K562 (cell line): ENCODE measurements around the gene STAT4. TPM values are rescaled to one million over a fixed set of nuclear protein-coding genes. Genes with fewer than 3 reads are reported as not detected.

Source experiments
- ATAC-seq: fragments of 200-7000 bp; cut with Tn5 transposase; 3 replicates; pipeline ENCODE4 v1.9.1; 2020; ENCODE audit warnings: moderate library complexity
- BruUV-seq: library from RNA; stranded (reverse); fragments of 400-500 nt; replicated peaks from 2 replicates; lab custom pipeline; 2021; lab: Mats Ljungman, UMichigan
- CTCF ChIA-PET: fragments of 300-600 bp; formaldehyde crosslinking; extraction: SDS; loops from one replicate; lab custom pipeline; 2021; ENCODE audit warnings: low intra/inter-chr PET ratio; lab: Yijun Ruan, JAX
- POLR2A ChIA-PET: fragments of 300-600, 350-650 bp; sonication (Branson Sonifier 250); formaldehyde crosslinking; extraction: SDS; loops from one replicate; lab custom pipeline; 2021; ENCODE audit warnings: antibody characterized with exemption, inconsistent platforms; lab: Yijun Ruan, JAX
- DNase-seq, 4 experiments: peaks; one replicate each; pipeline versions ENCODE4 v3.0.0 to v3.0.0-alpha.2; 2011 to 2018; ENCODE audit warnings: low spot score in 3 of 4, mixed read lengths in 3 of 4; ENCODE audit errors: extremely low read depth in 1 of 4
- FAIRE-seq: peaks from 2 replicates; lab custom pipeline; 2011; peaks lifted over from hg19 to GRCh38; lab: Jason Lieb, UNC
- H2AFZ ChIP-seq: 2 replicates; pipeline ENCODE4 v1.6.0; 2011; ENCODE audit warnings: low read depth, low read length, control low read depth, inconsistent platforms
- H3K27ac ChIP-seq: fragments of 200-600 bp; 3 replicates; pipeline ENCODE4 v1.8.0; 2011; ENCODE audit warnings: low read depth, mild to moderate bottlenecking, control low read depth, inconsistent platforms, low read length, moderate library complexity, mixed read lengths; ENCODE audit errors: extremely low read depth
- H3K27me3 ChIP-seq, 2 experiments: fragments of 300-600 bp in 1 of 2; 2 replicates in 1 of 2; 3 replicates in 1 of 2; pipeline versions ENCODE4 v1.6.0 to v1.8.0; 2011; ENCODE audit warnings: inconsistent platforms in 2 of 2, low read length in 2 of 2, mild to moderate bottlenecking in 1 of 2, mixed read lengths in 1 of 2, moderate library complexity in 1 of 2; ENCODE audit not compliant: control insufficient read depth in 2 of 2, insufficient read depth in 2 of 2
- H3K36me3 ChIP-seq: fragments of 300-600 bp; 3 replicates; pipeline ENCODE4 v1.8.0; 2011; ENCODE audit warnings: mild to moderate bottlenecking, low read length, inconsistent platforms; ENCODE audit not compliant: control insufficient read depth, insufficient read depth
- H3K4me1 ChIP-seq, 2 experiments: fragments of 200-600 bp in 1 of 2; replicated peaks in 1 of 2; 2 replicates in 1 of 2; 3 replicates in 1 of 2; pipeline versions ENCODE4 v1.5.1 to v1.8.0; 2011; ENCODE audit warnings: inconsistent platforms in 2 of 2, low read length in 2 of 2, mild to moderate bottlenecking in 1 of 2, mixed read lengths in 1 of 2, moderate library complexity in 1 of 2; ENCODE audit not compliant: control insufficient read depth in 2 of 2, insufficient read depth in 2 of 2
- H3K4me2 ChIP-seq: 2 replicates; pipeline ENCODE4 v1.6.1; 2011; ENCODE audit warnings: low read length, control low read depth, inconsistent platforms, mixed read lengths; ENCODE audit not compliant: insufficient read depth
- H3K4me3 ChIP-seq: fragments of 200-600 bp; sonication (generic), shearing (Covaris generic); 2 replicates; pipeline ENCODE4 v1.5.1; 2016; ENCODE audit warnings: control low read depth, inconsistent platforms
- H3K79me2 ChIP-seq: fragments of 200-600 bp; 3 replicates; pipeline ENCODE4 v1.8.0; 2011; ENCODE audit warnings: low read length, inconsistent platforms; ENCODE audit not compliant: control insufficient read depth, insufficient read depth
- H3K9ac ChIP-seq, 2 experiments: 2 replicates each; pipeline versions ENCODE4 v1.6.0 to v1.6.1; 2011; ENCODE audit warnings: low read depth in 2 of 2, low read length in 2 of 2, control low read depth in 1 of 2, inconsistent platforms in 1 of 2, mild to moderate bottlenecking in 1 of 2, mixed read lengths in 1 of 2; ENCODE audit not compliant: insufficient read depth in 1 of 2
- H3K9me1 ChIP-seq: one replicate; pipeline ENCODE4 v1.6.0; 2011; ENCODE audit warnings: inconsistent platforms, mild to moderate bottlenecking, low read length, moderate library complexity; ENCODE audit not compliant: control insufficient read depth, insufficient read depth
- H3K9me3 ChIP-seq: replicated peaks from 2 replicates; pipeline ENCODE4 v1.5.1; 2011; ENCODE audit warnings: low read depth, low read length, inconsistent platforms; ENCODE audit not compliant: control insufficient read depth, insufficient read depth
- H4K20me1 ChIP-seq: replicated peaks from 2 replicates; pipeline ENCODE4 v1.6.1; 2011; ENCODE audit warnings: low read length, inconsistent platforms, mixed read lengths; ENCODE audit not compliant: control insufficient read depth, insufficient read depth
- FOXJ3 ChIP-seq: sonication (generic); formaldehyde crosslinking; IDR thresholded peaks from 2 replicates; pipeline ENCODE4 v1.4.0; 2020; ENCODE audit warnings: mild to moderate bottlenecking, missing genetic modification reagents
- GABPA ChIP-seq: fragments of 200-800 bp; sonication (Bioruptor generic); conservative IDR thresholded peaks from 2 replicates; pipeline ENCODE4 v1.6.1; 2016; ENCODE audit warnings: low read depth, missing genetic modification characterization, missing compliant biosample characterization
- GTF2A2 ChIP-seq: IDR thresholded peaks from 2 replicates; pipeline ENCODE4 v1.6.1; 2016; ENCODE audit warnings: mild to moderate bottlenecking, missing genetic modification characterization, missing compliant biosample characterization
- HDAC3 ChIP-seq: fragments of 450-650 bp; IDR thresholded peaks from 2 replicates; pipeline ENCODE4 v1.6.1; 2018; ENCODE audit warnings: borderline replicate concordance, mild to moderate bottlenecking, moderate library complexity; ENCODE audit not compliant: partially characterized antibody
- HNRNPLL ChIP-seq: fragments of 200-400 bp; formaldehyde crosslinking; IDR thresholded peaks from 2 replicates; pipeline ENCODE4 v1.6.1; 2017; ENCODE audit warnings: low read length, low read depth, mild to moderate bottlenecking; ENCODE audit not compliant: poor library complexity, severe bottlenecking
- KAT2B ChIP-seq: IDR thresholded peaks from one replicate; pipeline ENCODE4 v1.6.1; 2012; ENCODE audit warnings: low read depth, mild to moderate bottlenecking, control low read depth, inconsistent platforms, low read length, moderate library complexity
- MAZ ChIP-seq, 2 experiments: fragments of 450-650 bp in 1 of 2; sonication (generic) in 1 of 2; formaldehyde crosslinking; IDR thresholded peaks in 1 of 2; conservative IDR thresholded peaks in 1 of 2; 2 replicates each; pipeline versions ENCODE4 v1.4.0 to v1.5.0; 2020; ENCODE audit warnings: mild to moderate bottlenecking in 1 of 2, missing genetic modification reagents in 1 of 2
- NBN ChIP-seq: fragments of 450-650 bp; IDR thresholded peaks from 2 replicates; pipeline ENCODE4 v1.6.1; 2016; ENCODE audit warnings: low read depth, mild to moderate bottlenecking
- POLR3A ChIP-seq: IDR thresholded peaks from 2 replicates; pipeline ENCODE4 v1.6.1; 2011; ENCODE audit warnings: borderline replicate concordance, mild to moderate bottlenecking, moderate library complexity; ENCODE audit not compliant: insufficient read length, insufficient read depth; ENCODE audit errors: extremely low read depth
- PRMT5 ChIP-seq: sonication (generic); formaldehyde crosslinking; IDR thresholded peaks from 2 replicates; pipeline ENCODE4 v1.5.0; 2020; ENCODE audit warnings: missing genetic modification reagents
- ZBTB8A ChIP-seq: fragments of 450-650 bp; IDR thresholded peaks from 2 replicates; pipeline ENCODE4 v1.6.1; 2018; ENCODE audit warnings: mild to moderate bottlenecking, moderate library complexity; ENCODE audit not compliant: partially characterized antibody
- ZNF134 ChIP-seq: fragments of 250-450 bp; sonication (Bioruptor Pico); conservative IDR thresholded peaks from 2 replicates; pipeline ENCODE4 v1.4.0; 2020
- ZNF668 ChIP-seq: fragments of 250-450 bp; sonication (Bioruptor Pico); IDR thresholded peaks from 2 replicates; pipeline ENCODE4 v1.8.0; 2022; ENCODE audit warnings: mild to moderate bottlenecking, inconsistent platforms
- ZNF76 ChIP-seq: fragments of 250-450 bp; sonication (Bioruptor Pico); IDR thresholded peaks from 2 replicates; pipeline ENCODE4 v1.4.0; 2020; ENCODE audit warnings: mild to moderate bottlenecking, moderate library complexity, borderline replicate concordance
- WGBS: fragments of 100-300 bp; shearing (Covaris generic); methylation state at CpG from one replicate; pipeline ENCODE4 v1.1.6; 2016; ENCODE audit warnings: low coverage, mixed read lengths; ENCODE audit not compliant: insufficient coverage; ENCODE audit errors: missing lambda C conversion rate; 5-methylcytosine and 5-hydroxymethylcytosine counted together
- in situ Hi-C: fragments of 300-500 bp; cut with MboI; formaldehyde crosslinking; loops from 4 replicates; pipeline ENCODE4 v1.15.0; 2018; ENCODE audit warnings: inconsistent platforms, mixed read lengths
- intact Hi-C: fragments of 100-400 bp; cut with micrococcal nuclease; formaldehyde crosslinking; loops from 2 replicates; pipeline ENCODE4 v1.14.2; 2022
- polyA plus RNA-seq, 8 experiments: library from polyadenylated mRNA; depleted of rRNA in 4 of 8; stranded (reverse) in 5 of 8; unstranded in 3 of 8; fragments of >200 nt; fragmentation: Nextera tagmentation in 2 of 8; fragmentation: Illumina TruSeq in 1 of 8; extraction: Ambion mirVana in 2 of 8; extraction: Trizol in 1 of 8; gene quantifications; 2 replicates each; pipeline versions ENCODE4 v1.2.1 to v1.2.3, GENCODE V29; 2011 to 2014; ENCODE audit warnings: inconsistent platforms in 1 of 8, missing spikeins in 1 of 8
- total RNA-seq, 7 experiments: library from RNA; depleted of rRNA in 6 of 7; stranded (reverse); fragments of >200 nt in 6 of 7; fragmentation: Illumina TruSeq in 2 of 7; extraction: Trizol in 2 of 7; gene quantifications; 2 replicates each; pipeline versions ENCODE4 v1.2.1 to v1.2.3, GENCODE V29; 2011 to 2021; ENCODE audit warnings: low replicate concordance in 1 of 7
- TF ChIP-seq, protein P1 (sequence below): fragments of 450-650 bp; formaldehyde crosslinking; IDR thresholded peaks from 2 replicates; pipeline ENCODE4 v1.4.0; 2020; ENCODE audit warnings: mild to moderate bottlenecking
- TF ChIP-seq, protein P2 (sequence below): fragments of 250-450 bp; sonication (Bioruptor Pico); IDR thresholded peaks from 2 replicates; pipeline ENCODE4 v1.5.0; 2020; ENCODE audit warnings: mild to moderate bottlenecking, borderline replicate concordance

Gene STAT4
- total and polyA plus RNA-seq, 9 of the 15 experiments (the other 6 are each of a cell fraction or from before 2014, with no cell fraction given) = 0.01 to 0.06 (median 0.03) TPM; not detected in 6

DNA sequence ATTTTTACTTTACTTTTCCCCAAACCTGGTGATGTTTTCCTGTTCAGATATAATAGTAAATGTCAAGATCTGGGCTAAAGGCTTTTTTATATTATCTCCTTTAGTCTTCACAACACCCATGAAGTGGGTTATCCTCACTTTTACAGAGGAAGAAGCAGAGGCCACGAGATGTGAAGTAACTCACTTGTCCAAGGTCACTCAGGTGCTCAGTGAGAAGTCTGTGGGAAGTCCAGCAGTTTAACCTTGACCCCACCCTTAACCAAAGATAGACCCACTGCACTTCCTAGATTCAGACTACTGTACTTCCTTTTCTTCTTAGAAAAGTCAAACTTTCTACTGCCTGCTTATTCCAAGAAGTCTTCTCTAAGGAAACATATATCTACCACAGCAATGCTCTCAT, 80.5 kb downstream of the STAT4 start:
- no peak for FAIRE-seq
- H3K9me3 ChIP-seq = no peaks in the 10 kb centered on the region
- no peak for DNase-seq
- in situ Hi-C loops = no loop called here
- POLR2A ChIA-PET = interaction anchor here (1.2 kb wide), 1 partner anchor 12 kb away, joined by 5 read pairs; no protein-coding TSS in a partner anchor
- no peak overlapping the region for H3K9ac ChIP-seq
- CTCF ChIA-PET = no interaction called here
- no peaks in the 10 kb centered on the region for H3K4me1 ChIP-seq
- no peak for ATAC-seq
- no peaks in the 10 kb centered on the region for H3K9me1 ChIP-seq
- no TSS peak for BruUV-seq
- H2AFZ ChIP-seq = no peak overlapping the region
- TF ChIP-seq ZNF134 (CRISPR knock-in tag) = no peak
- TF ChIP-seq MAZ (CRISPR knock-in tag; conservative IDR thresholded peaks at IDR 0.05 in 1 of 2, IDR thresholded peaks at IDR 0.05 in 1 of 2) = no peak
- no peak for TF ChIP-seq GABPA (tag)
- no peak for TF ChIP-seq ZNF668 (CRISPR knock-in tag)
- TF ChIP-seq ZNF76 = no peak
- TF ChIP-seq, protein P1, sequence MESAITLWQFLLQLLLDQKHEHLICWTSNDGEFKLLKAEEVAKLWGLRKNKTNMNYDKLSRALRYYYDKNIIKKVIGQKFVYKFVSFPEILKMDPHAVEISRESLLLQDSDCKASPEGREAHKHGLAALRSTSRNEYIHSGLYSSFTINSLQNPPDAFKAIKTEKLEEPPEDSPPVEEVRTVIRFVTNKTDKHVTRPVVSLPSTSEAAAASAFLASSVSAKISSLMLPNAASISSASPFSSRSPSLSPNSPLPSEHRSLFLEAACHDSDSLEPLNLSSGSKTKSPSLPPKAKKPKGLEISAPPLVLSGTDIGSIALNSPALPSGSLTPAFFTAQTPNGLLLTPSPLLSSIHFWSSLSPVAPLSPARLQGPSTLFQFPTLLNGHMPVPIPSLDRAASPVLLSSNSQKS (CRISPR knock-in tag) = no peak
- TF ChIP-seq, protein P2, sequence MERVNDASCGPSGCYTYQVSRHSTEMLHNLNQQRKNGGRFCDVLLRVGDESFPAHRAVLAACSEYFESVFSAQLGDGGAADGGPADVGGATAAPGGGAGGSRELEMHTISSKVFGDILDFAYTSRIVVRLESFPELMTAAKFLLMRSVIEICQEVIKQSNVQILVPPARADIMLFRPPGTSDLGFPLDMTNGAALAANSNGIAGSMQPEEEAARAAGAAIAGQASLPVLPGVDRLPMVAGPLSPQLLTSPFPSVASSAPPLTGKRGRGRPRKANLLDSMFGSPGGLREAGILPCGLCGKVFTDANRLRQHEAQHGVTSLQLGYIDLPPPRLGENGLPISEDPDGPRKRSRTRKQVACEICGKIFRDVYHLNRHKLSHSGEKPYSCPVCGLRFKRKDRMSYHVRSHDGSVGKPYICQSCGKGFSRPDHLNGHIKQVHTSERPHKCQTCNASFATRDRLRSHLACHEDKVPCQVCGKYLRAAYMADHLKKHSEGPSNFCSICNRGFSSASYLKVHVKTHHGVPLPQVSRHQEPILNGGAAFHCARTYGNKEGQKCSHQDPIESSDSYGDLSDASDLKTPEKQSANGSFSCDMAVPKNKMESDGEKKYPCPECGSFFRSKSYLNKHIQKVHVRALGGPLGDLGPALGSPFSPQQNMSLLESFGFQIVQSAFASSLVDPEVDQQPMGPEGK (CRISPR knock-in tag) = no peak
- no peak for TF ChIP-seq NBN
- TF ChIP-seq POLR3A = no peak
- TF ChIP-seq HDAC3 = no peak
- TF ChIP-seq ZBTB8A = no peak
- TF ChIP-seq FOXJ3 (CRISPR knock-in tag) = no peak
- no peak for TF ChIP-seq PRMT5 (CRISPR knock-in tag)
- TF ChIP-seq HNRNPLL = no peak
- TF ChIP-seq GTF2A2 (tag) = no peak
- TF ChIP-seq KAT2B = no peak
- H3K4me3 ChIP-seq = no peak overlapping the region
- no peaks in the 10 kb centered on the region for H3K27me3 ChIP-seq
- no peak overlapping the region for H3K4me2 ChIP-seq
- no peaks in the 10 kb centered on the region for H3K36me3 ChIP-seq
- WGBS = 0% methylated on average over 1 of the region's 1 CpG
- no peak overlapping the region for H3K27ac ChIP-seq
- H3K79me2 ChIP-seq = no peaks in the 10 kb centered on the region
- no peaks in the 10 kb centered on the region for H4K20me1 ChIP-seq
- intact Hi-C loops = no loop called here
